T-helper 9 cell (primary cell): ENCODE data around the gene MX2.
"Not testable (repeated sequence)": the region's sequence is repeated elsewhere in the genome, so short reads cannot be mapped to it uniquely, and the experiment has no call there.

Experiments
- DNase-seq: peaks from one replicate; pipeline ENCODE4 v3.0.0-alpha.2; 2020

Gene MX2

GRCh38 chr21:41338455-41338854, 23.4 kb upstream of the MX2 start:
- no peak for DNase-seq

- DNase-seq: no peak
Observed at GRCh38 chr21:41342035-41342434, 19.8 kb upstream of the MX2 start.

GRCh38 chr21:41344146-41344545, 17.7 kb upstream of the MX2 start:
- DNase-seq: no peak

- no peak for DNase-seq
Observed at GRCh38 chr21:41345356-41345755, 16.5 kb upstream of the MX2 start.

GRCh38 chr21:41345934-41346685, 15.7 kb upstream of the MX2 start:
- DNase-seq: no peak

- DNase-seq: no peak
Observed at GRCh38 chr21:41346758-41347157, 15.1 kb upstream of the MX2 start.

- DNase-seq: no peak
Observed at GRCh38 chr21:41348434-41348833, 13.4 kb upstream of the MX2 start.

GRCh38 chr21:41349126-41349525, 12.7 kb upstream of the MX2 start:
- DNase-seq: no peak

- DNase-seq: no peak
Observed at GRCh38 chr21:41349619-41350390, 12.0 kb upstream of the MX2 start.

GRCh38 chr21:41350436-41351155, 11.2 kb upstream of the MX2 start:
- DNase-seq: no peak

- DNase-seq: no peak
Observed at GRCh38 chr21:41357546-41357945, 4.3 kb upstream of the MX2 start.

- no peak for DNase-seq
Observed at GRCh38 chr21:41358193-41359166, 3.3 kb upstream of the MX2 start.

GRCh38 chr21:41359286-41359685, 2.5 kb upstream of the MX2 start:
- no peak for DNase-seq

- not testable (repeated sequence) for DNase-seq
Observed at GRCh38 chr21:41359754-41360071, 2.1 kb upstream of the MX2 start.

- no peak for DNase-seq
Observed at GRCh38 chr21:41360072-41360821, 1.6 kb upstream of the MX2 start.

- no peak for DNase-seq
Observed at GRCh38 chr21:41361053-41361785, 608 bp upstream of the MX2 start.

GRCh38 chr21:41362605-41363369, 960 bp downstream of the MX2 start:
- no peak for DNase-seq

GRCh38 chr21:41363370-41364270, 1.8 kb downstream of the MX2 start:
- no peak for DNase-seq

- DNase-seq: no peak
Observed at GRCh38 chr21:41364308-41364707, 2.5 kb downstream of the MX2 start.
